Vein endothelial cell (primary cell): ENCODE results near the gene FAM47E. TPM values are rescaled to one million over a fixed set of nuclear protein-coding genes. Genes with fewer than 3 reads are reported as not detected.

Source experiments
- total RNA-seq: library from RNA; depleted of rRNA; stranded (reverse); fragments of >200 nt; gene quantifications from 2 replicates; pipeline ENCODE4 v1.2.3, GENCODE V29; 2012

FAM47E gene
- total RNA-seq: not detected in 2 replicates

DNA sequence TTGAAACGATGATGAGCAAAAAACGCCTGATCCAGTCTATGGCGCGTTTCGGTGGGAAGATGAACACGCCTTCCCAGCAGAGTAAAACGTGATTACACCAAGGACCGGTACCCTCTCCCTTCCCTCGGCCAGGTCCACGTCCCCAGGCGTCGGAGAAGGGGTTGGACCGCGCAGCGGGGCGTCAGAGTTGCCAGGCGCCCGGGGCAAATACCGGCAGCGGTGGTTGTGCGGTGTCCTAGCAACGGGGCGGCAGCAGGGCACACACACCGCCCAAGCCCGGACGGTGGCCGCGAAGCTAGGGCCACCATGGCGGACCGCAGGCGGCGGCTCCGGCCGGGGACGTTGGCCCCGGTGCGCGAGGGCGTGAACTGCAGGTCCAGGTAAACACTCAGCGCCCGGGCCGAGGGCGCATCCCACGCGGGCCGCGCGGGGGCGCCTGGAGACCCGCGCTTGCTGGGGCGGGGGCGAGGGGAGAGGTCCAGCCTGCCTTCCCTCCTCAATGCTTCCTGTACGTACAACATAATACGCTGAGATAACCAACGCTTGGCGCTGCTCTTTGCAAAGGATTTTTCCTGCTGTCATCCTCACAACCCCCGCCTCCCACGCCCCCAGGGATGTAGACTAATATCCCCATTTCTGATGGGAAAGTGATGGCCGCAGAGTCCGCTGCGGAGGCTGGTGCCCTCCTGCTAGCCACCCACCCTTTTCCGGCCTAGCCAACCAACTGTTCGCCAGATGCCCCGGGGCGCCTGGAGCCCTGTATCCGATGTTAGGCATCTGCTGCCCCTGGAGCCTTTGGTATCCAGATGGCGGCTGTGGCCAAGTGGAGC, at the start of gene FAM47E:
Gene FAM47E, plus strand, starts transcription at position 281 of the 830 bp plus-strand sequence. Its CDS starts 26 bp downstream, at position 307.

DNA sequence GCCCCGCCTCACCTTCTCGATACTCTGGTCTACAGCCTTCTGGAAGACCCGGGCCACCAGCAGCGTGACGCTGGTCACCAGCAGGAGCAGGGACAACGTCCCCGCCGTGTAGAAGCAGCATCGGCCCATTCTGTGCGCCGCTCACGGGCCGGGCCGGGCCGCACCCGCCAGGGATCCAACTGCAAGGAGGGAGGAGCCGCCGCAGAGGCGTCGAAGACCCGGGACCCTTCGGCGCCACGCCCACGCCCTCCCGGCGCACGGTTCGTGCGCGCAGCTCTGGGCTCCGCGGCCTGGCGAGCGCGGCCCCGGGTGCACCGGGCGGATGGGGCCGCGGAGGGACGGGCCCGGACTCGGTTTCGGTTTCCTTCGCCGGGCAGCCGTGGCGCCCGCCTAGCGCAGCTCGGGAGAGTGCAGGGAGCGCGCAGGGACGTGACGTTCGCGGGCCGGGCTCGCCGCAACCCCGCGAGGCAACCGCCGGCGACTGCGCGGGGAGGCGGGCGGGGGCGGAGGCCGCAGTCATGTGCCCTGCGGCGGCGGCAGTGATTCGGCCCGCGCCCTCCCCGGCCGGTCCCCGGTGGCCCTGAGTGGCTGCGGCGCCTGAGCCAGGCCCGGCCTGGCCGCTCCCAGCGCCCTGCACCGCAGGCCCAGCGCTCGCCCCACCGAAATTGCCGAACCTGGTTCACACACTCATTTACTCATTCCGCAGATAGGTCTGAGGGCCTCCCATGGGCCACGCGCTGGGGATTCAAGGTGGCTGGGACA, 37.9 kb upstream of the FAM47E start, which contains the start of gene SCARB2:
Gene SCARB2, minus strand, starts transcription at position 410 of the 762 bp plus-strand sequence. Its CDS starts 281 bp downstream, at position 129.

GRCh38 chr4:76305971-76306881, 54.7 kb downstream of the FAM47E start, which contains the start of gene STBD1:
Gene STBD1, plus strand, starts transcription at chr4:76306733. Its CDS starts 37 bp downstream, at chr4:76306770.

Other genes with a start within 250 kb of the FAM47E start
- gene CXCL9, start 244.2 kb upstream of the FAM47E start, total RNA-seq: not detected in 2 replicates
- gene CXCL10, start 228.2 kb upstream of the FAM47E start, total RNA-seq: 0.10 and 0.33 TPM in 2 replicates
- gene CXCL11, start 215.7 kb upstream of the FAM47E start, total RNA-seq: 3.9 and 5.2 TPM in 2 replicates
- 0.33 TPM in 1 of 2 replicates, not detected in the other for gene ART3, start 177.0 kb upstream of the FAM47E start, total RNA-seq
- gene NUP54, start 103.3 kb upstream of the FAM47E start, total RNA-seq: 50.3 and 54.7 TPM in 2 replicates
- 152 and 153 TPM in 2 replicates for gene SCARB2, start 37.9 kb upstream of the FAM47E start, total RNA-seq
- 0.98 and 1.7 TPM in 2 replicates for gene STBD1, start 55.0 kb downstream of the FAM47E start, total RNA-seq
- gene CCDC158, start 169.4 kb downstream of the FAM47E start, total RNA-seq: not detected in 2 replicates
- gene SHROOM3, start 183.5 kb downstream of the FAM47E start, total RNA-seq: 1.6 and 2.7 TPM in 2 replicates